Motor neuron (in vitro differentiated cells): ENCODE data around the gene BMPR2. TPM values are rescaled to one million over a fixed set of nuclear protein-coding genes. Genes with fewer than 3 reads are reported as not detected.

ENCODE experiments used
- ATAC-seq, 8 experiments: fragments of 200-7000 bp; cut with Tn5 transposase; replicated peaks in 6 of 8; 2 replicates each; pipeline ENCODE4 v1.8.0; 2021; ENCODE audit warnings: mild to moderate bottlenecking in 8 of 8, moderate library complexity in 8 of 8
- H3K27ac ChIP-seq, 2 donors: fragments of 250-450 bp; sonication (Bioruptor Pico); 2 replicates each; pipeline ENCODE4 v1.9.0; 2021; ENCODE audit warnings: antibody characterized with exemption in 2 of 2, mild to moderate bottlenecking in 2 of 2, moderate library complexity in 1 of 2
- H3K4me1 ChIP-seq, 2 donors: fragments of 250-450 bp; sonication (Bioruptor Pico); replicated peaks in 1 of 2; 2 replicates each; pipeline ENCODE4 v1.6.1; 2021; ENCODE audit warnings: antibody characterized with exemption in 2 of 2, mild to moderate bottlenecking in 2 of 2, moderate library complexity in 1 of 2
- H3K4me3 ChIP-seq, 5 donors: fragments of 250-450 bp; sonication (Bioruptor Pico); 2 replicates each; pipeline ENCODE4 v1.9.0; 2021; ENCODE audit warnings: antibody characterized with exemption in 5 of 5, mild to moderate bottlenecking in 5 of 5, moderate library complexity in 4 of 5
- WGBS, 10 experiments: fragments of 450-650 bp; shearing (Covaris generic); methylation state at CpG; one replicate each; pipeline ENCODE4 v1.0.0; 2022; 5-methylcytosine and 5-hydroxymethylcytosine counted together
- in situ Hi-C, 9 experiments: fragments of 400-800 bp; cut with MboI; loops; one replicate each; pipeline ENCODE4 v1.15.0; 2021; ENCODE audit warnings: low sequenced_read_pairs in 9 of 9, low pct_unique_long_range_greater_than_20kb in 2 of 9; ENCODE audit not compliant: unreplicated experiment in 9 of 9
- total RNA-seq, 8 experiments: library from RNA; unstranded; fragments of 300-600 nt; gene quantifications; 2 replicates each; pipeline versions ENCODE4 v1.2.3 to v1.2.4, GENCODE V29; 2022

BMPR2 gene
- total RNA-seq, 8 experiments from 2014 or later, result 15.7 to 44.1 (median 20.3) TPM

DNA sequence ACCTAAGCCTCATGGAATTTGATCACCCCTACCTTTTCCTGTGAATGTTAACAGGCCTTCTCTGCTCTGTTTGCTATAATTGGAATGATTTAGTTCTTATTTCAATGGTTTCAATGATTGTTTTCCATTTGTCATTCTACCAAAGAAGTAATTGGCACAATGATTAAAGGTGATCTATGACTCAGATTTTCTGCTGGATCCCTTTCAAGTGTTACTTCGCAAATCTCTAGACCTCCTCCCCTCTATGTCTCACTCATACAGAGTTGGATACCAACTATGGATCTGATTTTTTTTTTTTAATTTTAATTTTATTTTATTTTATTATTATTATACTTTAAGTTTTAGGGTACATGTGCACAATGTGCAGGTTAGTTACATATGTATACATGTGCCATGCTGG lies 229.0 kb downstream of the BMPR2 start:
- in situ Hi-C loops, result no loop called here
- WGBS, 10 experiments, result 50 to 100% (median 100%) methylated on average over 1 of the region's 1 CpG; no CpG with 5 or more reads in 3 of the 10 experiments
- Histone ChIP-seq H3K4me3 (no peak overlapping the region), H3K4me1 (no peaks in the 10 kb centered on the region), H3K27ac (no peak overlapping the region)
- no peak for ATAC-seq

DNA sequence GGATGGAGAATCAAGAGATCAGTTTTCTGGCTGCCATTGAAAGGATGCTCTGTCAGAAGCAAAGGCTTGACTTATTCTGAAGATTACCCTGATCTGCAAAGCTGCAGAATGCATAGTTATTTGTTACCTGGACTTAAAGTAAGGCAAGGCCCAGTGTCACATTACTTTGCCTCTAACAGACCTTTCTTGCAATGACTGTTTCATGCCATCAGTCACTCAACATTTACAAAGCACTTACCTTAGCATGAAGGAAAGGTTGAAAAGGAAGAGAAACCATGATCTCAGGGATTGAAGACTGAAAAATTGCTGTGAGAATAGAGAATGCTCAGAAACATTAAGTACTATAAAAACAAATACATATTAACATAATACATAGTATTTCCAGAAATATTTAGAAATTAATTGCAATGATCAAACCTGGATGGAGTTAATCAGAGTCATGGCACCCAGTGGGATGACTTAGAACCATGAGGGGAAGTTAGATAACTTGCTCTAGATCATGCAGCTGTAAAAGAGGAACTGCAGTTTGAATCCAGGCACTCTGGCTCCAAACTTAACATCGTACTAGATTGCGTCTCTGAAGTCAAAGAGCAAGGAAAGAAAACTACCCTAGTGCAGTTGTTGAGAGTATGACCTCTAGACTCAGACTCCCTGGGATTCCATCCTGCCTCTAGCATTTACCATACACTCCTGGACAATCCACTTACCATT lies 232.2 kb downstream of the BMPR2 start:
- no peak overlapping the region for H3K4me3 ChIP-seq
- 80 to 100% (median 100%) methylated on average over 1 to 2 of the region's 2 CpGs; no CpG with 5 or more reads in 4 of the 10 experiments for WGBS, 10 experiments
- in situ Hi-C loops, result no loop called here
- H3K27ac ChIP-seq, result no peak overlapping the region
- H3K4me1 ChIP-seq, result no peaks in the 10 kb centered on the region
- no peak for ATAC-seq

DNA sequence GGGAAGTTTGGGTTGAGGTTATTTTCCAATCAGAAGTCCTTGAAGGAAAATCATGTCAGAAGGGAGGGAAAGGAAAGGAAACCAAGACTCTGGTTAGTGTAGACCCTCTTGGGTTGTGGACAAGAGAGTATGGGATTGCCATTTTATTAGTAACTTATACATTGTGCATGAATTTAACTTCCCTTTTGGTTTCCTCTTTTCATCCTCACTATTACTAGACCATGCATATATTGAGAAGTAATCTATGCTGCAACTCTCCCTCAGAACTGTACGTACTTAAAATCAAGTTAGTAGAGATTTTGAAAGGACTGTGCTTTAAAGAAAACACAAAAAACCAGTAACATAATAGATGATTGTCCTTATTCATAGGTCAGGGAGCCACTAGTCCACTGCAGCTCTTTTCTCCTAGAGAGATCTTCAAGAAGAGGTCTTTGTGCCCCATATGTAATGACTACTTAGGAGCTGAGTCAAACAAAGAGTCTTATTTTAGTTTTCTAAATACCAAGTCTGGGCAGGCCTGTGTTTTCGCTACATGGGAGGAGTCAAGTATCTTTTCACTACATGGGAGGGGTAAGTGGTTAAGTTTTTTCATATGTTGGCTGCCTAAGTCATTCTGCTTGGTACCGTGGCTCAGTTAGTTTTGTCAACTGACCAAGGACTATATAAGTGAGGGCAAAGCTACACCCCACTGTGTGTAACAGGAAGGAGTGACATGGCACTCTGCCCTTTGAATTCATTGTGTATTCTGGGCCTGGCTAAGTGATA lies 233.4 kb downstream of the BMPR2 start:
- Histone ChIP-seq H3K4me1 (no peaks in the 10 kb centered on the region), H3K4me3 (no peak overlapping the region), H3K27ac (no peak overlapping the region)
- ATAC-seq, result peak in 2 of 8 experiments; percentile 79 to 96
- 10 to 100% (median 50%) methylated on average over 1 to 3 of the region's 3 CpGs for WGBS, 10 experiments
- in situ Hi-C loops, result no loop called here

DNA sequence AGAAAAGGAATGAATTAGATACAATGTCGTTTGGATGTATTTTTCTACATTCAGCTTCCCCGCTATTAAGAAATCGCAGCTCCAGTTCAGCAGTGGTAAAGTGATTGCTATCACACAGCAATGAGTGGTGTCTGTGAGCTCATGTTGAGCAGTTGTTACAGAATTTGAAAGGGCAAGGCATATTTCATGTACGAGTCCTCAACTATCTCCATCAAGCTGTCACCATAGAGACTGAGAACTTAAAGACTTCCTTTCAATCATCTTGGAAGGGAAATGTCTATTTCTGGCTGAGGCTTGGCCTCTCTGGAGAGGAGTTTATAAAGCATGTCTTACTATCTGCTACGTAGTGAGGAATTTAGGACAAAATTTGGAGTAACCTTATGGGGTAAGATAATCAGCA lies 234.3 kb downstream of the BMPR2 start:
- in situ Hi-C loops, result no loop called here
- H3K27ac ChIP-seq, result no peak overlapping the region
- H3K4me3 ChIP-seq, result no peak overlapping the region
- ATAC-seq, result no peak
- H3K4me1 ChIP-seq, result no peaks in the 10 kb centered on the region
- WGBS, 10 experiments, result 50 to 100% (median 79%) methylated on average over 1 to 5 of the region's 5 CpGs

DNA sequence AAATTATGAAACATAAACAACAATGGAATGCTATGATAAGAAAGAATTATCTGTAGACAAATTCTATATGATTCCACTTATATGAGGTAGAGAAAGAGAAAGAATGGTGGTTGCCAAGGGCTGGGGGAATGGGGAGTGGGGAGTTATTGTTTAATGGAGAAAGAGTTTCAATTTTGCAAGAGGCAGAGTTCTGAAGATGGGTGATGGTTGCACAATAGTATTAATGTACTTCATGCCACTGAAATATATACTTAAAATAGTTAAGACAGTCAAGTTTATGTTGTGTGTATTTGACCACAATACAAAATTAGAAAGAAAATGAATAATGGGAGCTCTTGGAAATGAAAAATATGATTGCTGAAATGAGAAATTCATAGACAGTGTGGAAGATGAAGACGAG lies 236.0 kb downstream of the BMPR2 start:
- Histone ChIP-seq H3K27ac (no peak overlapping the region), H3K4me1 (no peaks in the 10 kb centered on the region), H3K4me3 (no peak overlapping the region)
- ATAC-seq, result no peak
- WGBS, 10 experiments, result 40 to 100% (median 83%) methylated on average over 1 of the region's 1 CpG; no CpG with 5 or more reads in 1 of the 10 experiments
- in situ Hi-C loops, result no loop called here

DNA sequence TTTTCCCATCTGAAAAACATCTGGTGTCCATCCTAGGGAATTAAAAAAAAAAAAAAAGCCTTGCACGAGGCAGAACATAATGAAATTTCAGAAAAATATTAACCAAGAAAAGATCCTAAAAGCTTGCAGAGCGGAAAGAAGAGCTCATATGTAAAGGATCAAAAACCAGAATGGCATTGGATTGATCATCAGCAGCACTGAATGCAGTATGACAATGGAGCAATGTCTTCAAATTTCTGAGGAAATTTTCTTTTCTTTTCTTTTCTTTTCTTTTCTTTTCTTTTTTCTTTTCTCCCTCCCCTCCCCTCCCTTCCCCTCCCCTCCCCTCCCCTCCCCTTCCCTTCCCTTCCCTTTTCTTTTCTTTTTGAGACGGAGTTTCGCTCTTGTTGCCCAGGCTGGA lies 237.4 kb downstream of the BMPR2 start:
- no peak for ATAC-seq
- WGBS, 10 experiments, result 6 to 94% (median 54%) methylated on average over 1 to 2 of the region's 4 CpGs; no CpG with 5 or more reads in 2 of the 10 experiments

More for the DNA sequence above, 237.4 kb downstream of the BMPR2 start:
- Histone ChIP-seq H3K4me1 (no peaks in the 10 kb centered on the region), H3K4me3 (no peak overlapping the region), H3K27ac (no peak overlapping the region)
- in situ Hi-C loops, result no loop called here

Other genes starting within 250 kb of the BMPR2 start
- 100 to 1,000 TPM; 109 to 191 (median 138) TPM for gene SUMO1, start 137.7 kb upstream of the BMPR2 start, total RNA-seq
- gene NOP58, start 110.6 kb upstream of the BMPR2 start, total RNA-seq, result 100 to 1,000 TPM in 2 of 8 experiments, 10 to 100 TPM in 6; 65.2 to 138 (median 89.9) TPM